Panc1 (cell line): ENCODE data around the gene MICALL2. TPM values are rescaled to one million over a fixed set of nuclear protein-coding genes. Genes with fewer than 3 reads are reported as not detected.

Source experiments
- ATAC-seq: fragments of 200-7000 bp; cut with Tn5 transposase; 2 replicates; pipeline ENCODE4 v1.9.1; 2020; ENCODE audit warnings: mild to moderate bottlenecking, moderate library complexity
- Bru-seq: library from RNA; stranded (reverse); fragments of 400-500 nt; gene quantifications from one replicate; lab custom pipeline; 2021; lab: Mats Ljungman, UMichigan
- BruChase-seq, 2 experiments: library from RNA; stranded (reverse); fragments of 400-500 nt; gene quantifications; one replicate each; lab custom pipeline; 2021; lab: Mats Ljungman, UMichigan
- BruUV-seq: library from RNA; stranded (reverse); fragments of 400-500 nt; replicated peaks from 2 replicates; lab custom pipeline; 2021; lab: Mats Ljungman, UMichigan
- CTCF ChIA-PET: fragments of 300-600 bp; sonication (Branson Sonifier 250); formaldehyde crosslinking; loops from one replicate; lab custom pipeline; 2022; ENCODE audit warnings: antibody characterized with exemption; lab: Charles Lee
- POLR2A ChIA-PET: fragments of 300-600 bp; sonication (Branson Sonifier 250); formaldehyde crosslinking; loops from one replicate; lab custom pipeline; 2022; ENCODE audit warnings: antibody characterized with exemption; lab: Charles Lee
- DNase-seq: peaks from one replicate; pipeline ENCODE4 v3.0.0-alpha.2; 2010; ENCODE audit warnings: low read depth, low spot score
- H3K27ac ChIP-seq: 2 replicates; pipeline ENCODE4 v1.5.1; 2011; ENCODE audit warnings: mild to moderate bottlenecking, low read length, inconsistent platforms
- H3K27me3 ChIP-seq: fragments of 200-500 bp; sonication (Bioruptor generic); 2 replicates; pipeline ENCODE4 v1.6.0; 2014; ENCODE audit warnings: low read length, inconsistent platforms; ENCODE audit not compliant: control insufficient read depth, insufficient read depth
- H3K36me3 ChIP-seq: fragments of 200-500 bp; sonication (Bioruptor generic); 2 replicates; pipeline ENCODE4 v1.5.1; 2014; ENCODE audit warnings: inconsistent platforms, mild to moderate bottlenecking, low read length, moderate library complexity; ENCODE audit not compliant: control insufficient read depth, insufficient read depth
- H3K4me1 ChIP-seq: 2 replicates; pipeline ENCODE4 v1.5.1; 2011; ENCODE audit warnings: inconsistent platforms, mild to moderate bottlenecking, low read length, moderate library complexity; ENCODE audit not compliant: control insufficient read depth, insufficient read depth
- H3K4me3 ChIP-seq, 2 experiments: 2 replicates each; pipeline ENCODE4 v1.5.1; 2011 to 2012; ENCODE audit warnings: low read depth in 2 of 2, low read length in 2 of 2, mild to moderate bottlenecking in 2 of 2, inconsistent platforms in 1 of 2, moderate library complexity in 1 of 2
- H3K9me3 ChIP-seq: fragments of 200-500 bp; sonication (Bioruptor generic); 2 replicates; pipeline ENCODE4 v1.5.1; 2014; ENCODE audit warnings: low read depth, mild to moderate bottlenecking, inconsistent platforms, low read length, moderate library complexity; ENCODE audit not compliant: control insufficient read depth, insufficient read depth
- POLR2AphosphoS5 ChIP-seq: IDR thresholded peaks from 2 replicates; pipeline ENCODE4 v1.6.1; 2012; ENCODE audit warnings: mild to moderate bottlenecking, low read depth, low read length, moderate library complexity
- SIN3A ChIP-seq: IDR thresholded peaks from 2 replicates; pipeline ENCODE4 v1.6.1; 2012; ENCODE audit warnings: low read depth, mild to moderate bottlenecking, low read length, moderate library complexity, borderline replicate concordance; ENCODE audit not compliant: insufficient read depth
- TCF7L2 ChIP-seq: IDR thresholded peaks from 2 replicates; pipeline ENCODE4 v1.6.1; 2011; ENCODE audit warnings: mild to moderate bottlenecking, low read depth, low read length, inconsistent platforms
- in situ Hi-C: cut with HindIII; loops from 2 replicates; pipeline ENCODE4 v1.10.0; 2016; ENCODE audit warnings: low sequenced_read_pairs, low pct_unique_long_range_greater_than_20kb
- intact Hi-C: fragments of 100-400 bp; cut with micrococcal nuclease; formaldehyde crosslinking; loops from one replicate; pipeline ENCODE4 v1.10.0; 2022; ENCODE audit not compliant: unreplicated experiment
- long read RNA-seq: library from polyadenylated mRNA; unstranded; transcript quantifications from one replicate; pipeline ENCODE4 v2.0.0, GENCODE V29; 2021; ENCODE audit not compliant: unreplicated experiment
- polyA plus RNA-seq: library from polyadenylated mRNA; unstranded; fragments of >200 nt; gene quantifications from one replicate; pipeline ENCODE4 v1.2.1, GENCODE V29; 2012; ENCODE audit warnings: missing spikeins; ENCODE audit not compliant: insufficient read length
- total RNA-seq: library from RNA; stranded (reverse); gene quantifications from one replicate; pipeline ENCODE4 v1.2.1, GENCODE V29; 2021; ENCODE audit not compliant: unreplicated experiment
- TF ChIP-seq, protein P1 (sequence below): fragments of 450-650 bp; IDR thresholded peaks from 2 replicates; pipeline ENCODE4 v1.5.1; 2017; ENCODE audit warnings: mild to moderate bottlenecking
- TF ChIP-seq, protein P2 (sequence below), 2 experiments: IDR thresholded peaks; 2 replicates each; pipeline ENCODE4 v1.6.1; 2011 to 2012; ENCODE audit warnings: low read depth in 2 of 2, control low read depth in 1 of 2, low read length in 1 of 2, mild to moderate bottlenecking in 1 of 2, moderate library complexity in 1 of 2; ENCODE audit not compliant: insufficient read depth in 1 of 2

The MICALL2 gene
- total RNA-seq = 144 TPM
- 127 TPM for polyA plus RNA-seq
- Bru-seq, nascent RNA = percentile 71 among the genes with signal in this experiment
- percentile 85 among the genes with signal in this experiment for BruChase-seq, experiment 1, labeled RNA remaining after a 2-hour chase
- percentile 89 among the genes with signal in this experiment for BruChase-seq, experiment 2, labeled RNA remaining after a 6-hour chase
- long read RNA-seq, partial matches to known transcripts = 84 of 177 reads
- long read RNA-seq, other reads (novel, unspliced or antisense) = 88 of 177 reads

DNA sequence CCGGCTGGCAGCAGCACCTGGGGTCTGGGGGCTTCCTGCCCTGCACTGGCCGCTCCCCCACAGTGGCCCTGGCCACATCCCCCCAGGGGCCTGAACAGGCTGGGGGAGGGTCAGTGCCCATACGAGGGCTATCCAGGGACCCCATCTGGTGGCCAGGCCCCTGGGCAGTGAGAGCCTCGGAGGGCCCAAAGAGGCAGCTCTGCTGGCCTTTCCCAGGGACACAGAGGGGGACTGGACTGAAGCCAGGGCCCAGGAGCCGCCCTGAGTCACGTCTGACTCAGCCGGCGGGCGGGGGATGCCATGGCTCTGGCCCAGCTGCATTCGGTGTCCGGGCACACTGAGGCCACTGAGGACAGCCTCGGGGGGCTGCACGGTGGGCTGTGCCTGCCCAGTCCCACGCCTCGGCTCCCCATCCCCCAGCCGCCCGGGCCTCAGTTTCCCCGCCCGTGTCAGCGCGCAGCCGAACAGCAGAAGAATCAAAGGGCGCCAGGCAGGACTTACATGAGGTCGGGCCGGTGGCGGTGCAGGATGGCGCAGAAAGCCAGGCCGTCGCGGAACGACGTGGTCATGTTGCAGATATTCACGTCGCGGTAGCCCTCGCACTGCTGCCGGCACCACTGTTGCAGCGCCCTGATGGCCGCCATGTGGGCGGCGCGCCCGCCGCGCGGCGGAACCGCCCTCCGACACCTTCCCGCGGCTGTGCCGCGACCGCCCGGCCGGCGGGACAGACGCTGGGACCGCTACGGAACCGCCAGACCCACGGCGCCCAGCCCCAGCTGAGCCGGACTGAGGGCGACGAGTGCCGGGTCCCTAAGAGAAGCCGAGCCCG is at the start of gene MICALL2:
Gene MICALL2 (minus strand): TSS at position 788 of the 829 bp plus-strand sequence. CDS start 144 bp downstream, at position 644.
- Histone ChIP-seq H3K9me3 (no peaks in the 10 kb centered on the region), H3K36me3 (peaks cover 2% of the 10 kb centered on the region; the same call in 1 of the 2 replicates), H3K27ac (peak within 1 kb of the TSS; percentile 96), H3K4me3 (peak within 1 kb of the TSS; percentile 76 to 87), H3K4me1 (peaks cover 63% of the 10 kb centered on the region), H3K27me3 (no peaks in the 10 kb centered on the region)
- CTCF ChIA-PET = no interaction called here
- TF ChIP-seq SIN3A = peak; percentile 94
- peak; percentile 99 for TF ChIP-seq POLR2AphosphoS5
- TF ChIP-seq TCF7L2 = no peak
- in situ Hi-C loops = no loop called here
- BruUV-seq = TSS peak; percentile 79
- POLR2A ChIA-PET = no interaction called here
- intact Hi-C loops = loop anchor here (5.0 kb wide), 1 partner anchor 243 kb away; no protein-coding TSS in a partner anchor
- ATAC-seq (peak; percentile 35), DNase-seq (no peak)

DNA sequence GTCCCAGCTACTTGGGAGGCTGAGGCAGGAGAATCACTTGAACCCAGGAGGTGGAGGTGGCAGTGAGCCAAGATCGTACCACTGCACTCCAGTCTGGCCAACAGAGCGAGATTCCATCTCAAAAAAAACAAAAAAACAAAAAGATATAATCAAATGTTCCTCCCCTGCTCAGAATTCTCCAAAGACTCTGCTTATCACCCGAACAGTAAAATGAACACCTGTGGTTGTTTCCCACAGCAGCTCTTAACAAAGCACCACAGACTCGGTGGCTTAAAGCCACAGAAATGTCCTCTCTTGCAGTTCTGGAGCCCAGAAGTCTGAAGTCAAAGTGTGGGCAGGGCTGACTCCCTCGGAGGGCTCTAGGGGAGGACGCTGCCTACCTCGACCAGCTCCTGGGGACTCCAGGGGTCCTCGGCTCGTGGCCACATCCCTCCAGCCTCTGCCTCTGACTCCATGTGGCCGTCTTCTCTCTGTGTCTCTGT is 49.0 kb upstream of the MICALL2 start:
- in situ Hi-C loops (no loop called here), intact Hi-C loops (no loop called here)
- H3K4me1 ChIP-seq = peaks cover 45% of the 10 kb centered on the region
- BruUV-seq = no TSS peak
- ChIA-PET CTCF (interaction anchor here (0.5 to 0.6 kb wide), 2 partner anchors 76 to 283 kb away, joined by 3 read pairs; no protein-coding TSS in a partner anchor), POLR2A (no interaction called here)
- no peaks in the 10 kb centered on the region for H3K9me3 ChIP-seq
- peak overlapping the region; percentile 80 for H3K27ac ChIP-seq
- no peak for DNase-seq
- H3K4me3 ChIP-seq = no peak overlapping the region
- H3K36me3 ChIP-seq = peaks cover under 1% of the 10 kb centered on the region; the same call in 1 of the 2 replicates
- H3K27me3 ChIP-seq = no peaks in the 10 kb centered on the region
- TF ChIP-seq, protein P1, sequence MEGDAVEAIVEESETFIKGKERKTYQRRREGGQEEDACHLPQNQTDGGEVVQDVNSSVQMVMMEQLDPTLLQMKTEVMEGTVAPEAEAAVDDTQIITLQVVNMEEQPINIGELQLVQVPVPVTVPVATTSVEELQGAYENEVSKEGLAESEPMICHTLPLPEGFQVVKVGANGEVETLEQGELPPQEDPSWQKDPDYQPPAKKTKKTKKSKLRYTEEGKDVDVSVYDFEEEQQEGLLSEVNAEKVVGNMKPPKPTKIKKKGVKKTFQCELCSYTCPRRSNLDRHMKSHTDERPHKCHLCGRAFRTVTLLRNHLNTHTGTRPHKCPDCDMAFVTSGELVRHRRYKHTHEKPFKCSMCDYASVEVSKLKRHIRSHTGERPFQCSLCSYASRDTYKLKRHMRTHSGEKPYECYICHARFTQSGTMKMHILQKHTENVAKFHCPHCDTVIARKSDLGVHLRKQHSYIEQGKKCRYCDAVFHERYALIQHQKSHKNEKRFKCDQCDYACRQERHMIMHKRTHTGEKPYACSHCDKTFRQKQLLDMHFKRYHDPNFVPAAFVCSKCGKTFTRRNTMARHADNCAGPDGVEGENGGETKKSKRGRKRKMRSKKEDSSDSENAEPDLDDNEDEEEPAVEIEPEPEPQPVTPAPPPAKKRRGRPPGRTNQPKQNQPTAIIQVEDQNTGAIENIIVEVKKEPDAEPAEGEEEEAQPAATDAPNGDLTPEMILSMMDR = no peak
- TF ChIP-seq TCF7L2 = no peak
- TF ChIP-seq POLR2AphosphoS5 = no peak
- TF ChIP-seq, protein P2, sequence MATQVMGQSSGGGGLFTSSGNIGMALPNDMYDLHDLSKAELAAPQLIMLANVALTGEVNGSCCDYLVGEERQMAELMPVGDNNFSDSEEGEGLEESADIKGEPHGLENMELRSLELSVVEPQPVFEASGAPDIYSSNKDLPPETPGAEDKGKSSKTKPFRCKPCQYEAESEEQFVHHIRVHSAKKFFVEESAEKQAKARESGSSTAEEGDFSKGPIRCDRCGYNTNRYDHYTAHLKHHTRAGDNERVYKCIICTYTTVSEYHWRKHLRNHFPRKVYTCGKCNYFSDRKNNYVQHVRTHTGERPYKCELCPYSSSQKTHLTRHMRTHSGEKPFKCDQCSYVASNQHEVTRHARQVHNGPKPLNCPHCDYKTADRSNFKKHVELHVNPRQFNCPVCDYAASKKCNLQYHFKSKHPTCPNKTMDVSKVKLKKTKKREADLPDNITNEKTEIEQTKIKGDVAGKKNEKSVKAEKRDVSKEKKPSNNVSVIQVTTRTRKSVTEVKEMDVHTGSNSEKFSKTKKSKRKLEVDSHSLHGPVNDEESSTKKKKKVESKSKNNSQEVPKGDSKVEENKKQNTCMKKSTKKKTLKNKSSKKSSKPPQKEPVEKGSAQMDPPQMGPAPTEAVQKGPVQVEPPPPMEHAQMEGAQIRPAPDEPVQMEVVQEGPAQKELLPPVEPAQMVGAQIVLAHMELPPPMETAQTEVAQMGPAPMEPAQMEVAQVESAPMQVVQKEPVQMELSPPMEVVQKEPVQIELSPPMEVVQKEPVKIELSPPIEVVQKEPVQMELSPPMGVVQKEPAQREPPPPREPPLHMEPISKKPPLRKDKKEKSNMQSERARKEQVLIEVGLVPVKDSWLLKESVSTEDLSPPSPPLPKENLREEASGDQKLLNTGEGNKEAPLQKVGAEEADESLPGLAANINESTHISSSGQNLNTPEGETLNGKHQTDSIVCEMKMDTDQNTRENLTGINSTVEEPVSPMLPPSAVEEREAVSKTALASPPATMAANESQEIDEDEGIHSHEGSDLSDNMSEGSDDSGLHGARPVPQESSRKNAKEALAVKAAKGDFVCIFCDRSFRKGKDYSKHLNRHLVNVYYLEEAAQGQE (IDR thresholded peaks at IDR 0.05; ENCODE audit: insufficient read depth in 1 of 2, low read depth in 2 of 2, low read length in 1 of 2) = no peak
- no peak for TF ChIP-seq SIN3A
- no peak for ATAC-seq
